SIG-M5 treated with dmso at 0.1 percent for 504 hours (cell line): Measurements from ENCODE around the gene NFU1.

Experiments used
- DNase-seq: peaks from one replicate; lab custom pipeline; 2025; ENCODE audit not compliant: unreplicated experiment; lab: John Stamatoyannopoulos, UW

NFU1 gene

DNA sequence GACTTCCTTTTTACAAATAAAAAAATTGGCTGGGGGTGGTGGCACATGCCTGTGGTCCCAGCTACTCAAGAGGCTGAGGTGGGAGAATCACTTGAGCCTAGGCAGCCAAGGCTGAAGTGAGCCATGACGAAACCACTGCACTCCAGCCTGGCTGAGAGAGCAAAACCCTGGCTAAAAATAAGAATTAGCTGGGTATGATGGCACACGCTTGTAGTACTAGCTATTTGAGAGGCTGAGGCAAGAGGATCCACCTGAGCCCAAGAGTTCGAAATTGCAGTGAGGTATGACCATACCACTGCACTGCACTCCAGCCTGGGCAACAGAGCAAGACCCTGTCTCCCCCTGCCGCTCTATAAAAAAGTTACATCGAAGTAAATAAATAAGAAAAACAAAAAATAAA, 83.9 kb downstream of the NFU1 start:
- no peak for DNase-seq

DNA sequence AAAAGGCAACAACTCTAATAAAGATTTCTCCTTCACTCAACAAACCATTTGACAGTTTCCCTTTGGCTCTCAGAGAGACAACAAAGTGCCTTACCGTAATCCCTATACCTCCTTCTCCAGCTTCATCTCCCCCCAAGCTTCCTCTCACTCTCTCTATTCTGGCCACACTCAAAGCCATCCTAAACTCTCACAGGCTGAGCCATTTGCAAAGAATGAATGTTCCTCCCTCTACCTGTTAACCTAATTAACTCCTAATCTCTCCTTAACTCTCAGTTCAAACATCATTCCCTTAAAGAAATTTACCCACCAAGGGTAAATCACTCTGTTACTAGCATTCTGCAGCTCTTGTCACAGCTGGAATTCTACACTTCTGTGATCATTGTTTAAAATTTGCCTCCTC, 88.5 kb downstream of the NFU1 start:
- no peak for DNase-seq
